Measurements from ENCODE around the gene NDUFA11.
"Not testable (repeated sequence)": the region's sequence is repeated elsewhere in the genome, so short reads cannot be mapped to it uniquely, and the experiment has no call there.

The NDUFA11 gene

GRCh38 chr19:5851302-5851701 is 52.3 kb downstream of the NDUFA11 start, which contains the start of gene FUT3:
Gene FUT3 (minus strand): TSS chr19:5851449.
- DNase-seq, result no peak

DNA sequence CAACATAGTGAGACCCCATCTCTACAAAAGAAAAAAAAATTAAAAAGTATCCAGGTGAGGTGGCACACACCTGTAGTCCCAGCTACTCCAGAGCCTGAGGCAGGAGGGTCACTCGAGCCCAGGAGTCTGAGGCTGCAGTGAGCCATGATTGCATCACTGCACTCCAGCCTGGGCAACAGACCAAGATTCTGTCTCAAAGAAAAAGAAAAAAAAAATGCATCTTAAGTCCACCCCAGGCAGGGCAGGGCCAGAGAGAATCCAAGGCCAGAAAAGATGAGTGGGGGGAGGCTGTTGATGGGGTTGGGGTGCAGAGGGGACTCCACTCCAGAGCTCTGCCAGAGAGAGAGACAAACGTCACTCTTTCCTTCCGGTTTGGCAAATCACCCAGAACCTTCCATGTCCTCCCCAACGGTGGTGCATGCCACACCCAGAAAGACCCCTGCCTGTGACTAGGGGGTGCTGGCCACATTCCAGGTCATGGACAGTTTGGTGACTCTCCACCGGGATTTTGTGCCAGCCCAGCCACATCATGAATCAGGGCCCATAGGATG is 52.8 kb downstream of the NDUFA11 start:
- no peak for DNase-seq

- DNase-seq, result no peak
Measured at GRCh38 chr19:5850189-5850588, 53.4 kb downstream of the NDUFA11 start.

DNA sequence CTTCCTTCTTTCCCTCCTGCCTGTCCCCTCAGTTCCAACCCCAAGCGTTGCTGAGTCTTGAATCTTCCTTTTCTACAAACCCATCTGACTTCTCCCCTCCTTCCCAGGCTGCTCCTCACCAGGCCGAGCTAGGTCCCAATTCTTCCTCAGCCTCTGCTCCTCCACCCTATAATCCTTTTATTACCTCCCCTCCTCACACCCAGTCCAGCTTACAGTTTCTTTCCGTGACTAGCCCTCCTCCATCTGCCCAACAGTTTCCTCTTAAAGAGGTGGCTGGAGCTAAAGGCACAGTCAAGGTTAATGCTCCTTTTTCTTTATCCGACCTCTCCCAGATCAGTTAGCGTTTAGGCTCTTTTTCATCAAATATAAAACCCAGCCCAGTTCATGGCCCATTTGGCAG is 55.0 kb downstream of the NDUFA11 start:
- DNase-seq, result not testable (repeated sequence)

DNA sequence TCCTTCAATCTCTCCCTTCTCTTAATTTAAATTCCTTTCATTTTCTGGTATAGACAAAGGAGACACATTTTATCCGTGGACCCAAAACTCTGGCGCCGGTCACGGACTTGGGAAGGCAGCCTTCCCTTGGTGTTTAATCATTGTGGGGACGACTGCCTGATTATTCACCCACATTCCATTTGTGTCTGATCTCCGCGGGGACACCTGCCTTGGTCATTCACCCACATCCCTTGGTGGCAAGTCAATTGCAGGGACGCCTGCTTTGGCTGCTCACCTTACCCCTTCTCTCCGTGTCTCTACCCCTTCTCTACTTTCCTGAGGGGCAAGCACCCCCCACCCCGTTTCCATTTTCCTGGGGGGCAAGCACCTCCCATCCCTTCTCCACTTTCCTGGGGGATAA is 55.7 kb downstream of the NDUFA11 start:
- DNase-seq, result not testable (repeated sequence)

Measured in NCI-H1436 treated with DMSO at 0.1 percent for 48 hours (cell line).